ENCODE data around the gene SORL1-AS1.

The SORL1-AS1 gene

DNA sequence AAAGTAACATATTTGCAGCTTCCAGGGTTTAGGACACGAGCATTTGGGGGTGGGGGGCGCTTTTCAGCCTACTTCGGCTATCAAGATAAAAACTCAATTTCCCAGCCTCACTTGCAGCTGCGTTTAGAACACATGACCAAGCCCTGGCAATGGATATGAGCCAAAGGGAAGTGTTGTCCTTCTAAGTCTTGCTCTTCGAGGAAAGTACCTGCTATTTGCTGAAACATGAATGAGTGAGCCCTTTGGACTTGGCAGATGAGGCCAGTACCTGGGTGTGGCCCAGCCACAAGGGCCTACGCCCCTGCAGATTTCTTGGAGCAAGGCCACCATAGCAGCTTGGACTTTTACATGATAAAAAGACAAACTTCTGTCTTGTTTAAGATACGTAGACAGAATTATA is 60.9 kb downstream of the SORL1-AS1 start:
- no peak for DNase-seq (ENCODE audit: low spot score)

DNA sequence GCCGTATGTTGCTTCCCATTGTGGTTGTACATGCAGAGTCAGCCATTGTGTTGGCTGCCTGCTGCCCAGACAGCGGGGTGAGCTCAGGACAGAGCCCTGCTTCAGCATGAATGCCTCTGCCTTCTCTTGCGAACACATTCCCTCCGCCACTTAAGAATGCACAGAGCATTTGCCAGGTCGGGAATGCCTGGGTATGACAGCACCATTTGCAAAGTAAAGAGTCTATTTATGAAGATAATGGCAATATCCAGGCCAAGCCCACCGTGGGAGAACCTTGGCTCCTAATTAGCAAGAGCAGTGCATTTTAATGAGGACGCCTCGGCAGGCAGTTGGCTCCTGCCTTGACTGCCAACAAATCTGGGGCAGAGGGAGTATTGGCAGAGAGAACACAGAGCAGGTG is 63.1 kb downstream of the SORL1-AS1 start:
- no peak for DNase-seq (ENCODE audit: low spot score)
